HG03159 (cell line): ENCODE measurements around the gene CDX2.
"Not testable (repeated sequence)": the region's sequence is repeated elsewhere in the genome, so short reads cannot be mapped to it uniquely, and the experiment has no call there.

Source experiments
- ATAC-seq: cut with Tn5 transposase; IDR thresholded peaks from one replicate; pipeline ENCODE4 v1.9.1; 2021; ENCODE audit warnings: mild to moderate bottlenecking, moderate library complexity; ENCODE audit not compliant: unreplicated experiment

The CDX2 gene

GRCh38 chr13:27969082-27969865 is at the start of gene CDX2:
CDX2 (minus strand) TSS chr13:27969315; CDS start chr13:27969006, 309 bp downstream.
- no peak for ATAC-seq

GRCh38 chr13:28014301-28014700 is 45.2 kb upstream of the CDX2 start:
- ATAC-seq: no peak

GRCh38 chr13:28013482-28013881 is 44.4 kb upstream of the CDX2 start:
- ATAC-seq: no peak

GRCh38 chr13:28012896-28013295 is 43.8 kb upstream of the CDX2 start:
- ATAC-seq: peak; percentile 91

GRCh38 chr13:28012383-28012782 is 43.3 kb upstream of the CDX2 start:
- ATAC-seq: peak; percentile 12

GRCh38 chr13:28010046-28010445 is 40.9 kb upstream of the CDX2 start:
- no peak for ATAC-seq

- ATAC-seq: not testable (repeated sequence)
Observed at GRCh38 chr13:28005016-28005415, 35.9 kb upstream of the CDX2 start.

GRCh38 chr13:28002886-28003698 is 34.0 kb upstream of the CDX2 start:
- no peak for ATAC-seq

GRCh38 chr13:28001837-28002473 is 32.8 kb upstream of the CDX2 start:
- ATAC-seq: no peak

- ATAC-seq: no peak
Observed at GRCh38 chr13:28001049-28001448, 31.9 kb upstream of the CDX2 start.

GRCh38 chr13:28000567-28000966 is 31.5 kb upstream of the CDX2 start:
- no peak for ATAC-seq

- ATAC-seq: no peak
Observed at GRCh38 chr13:27997904-27998522, 28.9 kb upstream of the CDX2 start.

GRCh38 chr13:27991881-27992280 is 22.8 kb upstream of the CDX2 start:
- ATAC-seq: no peak

- no peak for ATAC-seq
Observed at GRCh38 chr13:27988520-27988919, 19.4 kb upstream of the CDX2 start, which contains the start of gene URAD. URAD (minus strand) TSS chr13:27988693; CDS start chr13:27988637, 56 bp downstream.

- no peak for ATAC-seq
Observed at GRCh38 chr13:27985600-27985999, 16.5 kb upstream of the CDX2 start.

- ATAC-seq: no peak
Observed at GRCh38 chr13:27982361-27982760, 13.2 kb upstream of the CDX2 start.

GRCh38 chr13:27981006-27981708 is 12.0 kb upstream of the CDX2 start:
- no peak for ATAC-seq

GRCh38 chr13:27980280-27980998 is 11.3 kb upstream of the CDX2 start:
- ATAC-seq: no peak

GRCh38 chr13:27979765-27980279 is 10.7 kb upstream of the CDX2 start:
- no peak for ATAC-seq
